GM21423 (cell line): ENCODE data around the gene RPS2.
"Not testable (repeated sequence)": the region's sequence is repeated elsewhere in the genome, so short reads cannot be mapped to it uniquely, and the experiment has no call there.

Source experiments
- ATAC-seq: cut with Tn5 transposase; IDR thresholded peaks from one replicate; pipeline ENCODE4 v1.9.1; 2021; ENCODE audit warnings: mild to moderate bottlenecking, moderate library complexity; ENCODE audit not compliant: unreplicated experiment

Gene RPS2

DNA sequence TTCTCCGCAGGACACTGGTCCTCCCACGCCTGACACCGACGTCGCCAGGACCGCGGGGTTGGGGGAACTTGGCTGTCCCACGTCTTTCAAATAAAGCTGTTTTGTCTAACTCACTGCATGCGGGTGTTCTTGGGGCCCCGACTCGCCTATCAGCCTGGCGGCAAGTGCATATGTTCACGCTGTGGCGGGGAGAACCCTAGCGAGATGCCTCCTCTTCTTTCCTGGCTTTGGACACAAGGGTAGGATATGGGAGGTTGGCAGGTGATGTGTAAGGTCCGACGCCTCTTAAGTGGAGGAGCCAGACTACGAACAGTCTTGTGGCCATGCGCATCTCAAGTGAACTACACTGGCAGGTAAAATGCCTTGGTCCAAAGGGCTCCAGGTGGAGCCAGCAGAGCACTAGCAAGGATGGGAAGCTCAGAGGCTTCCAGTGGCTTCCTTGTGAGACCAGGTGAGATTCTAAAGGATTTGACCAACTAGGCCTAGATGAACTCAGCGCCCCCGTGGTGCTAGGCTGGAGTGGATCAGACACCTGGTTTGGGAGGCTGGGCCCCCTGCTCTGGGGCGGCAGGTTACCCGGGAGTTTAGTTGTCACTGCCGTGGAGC is 873 bp upstream of the RPS2 start:
- ATAC-seq = no peak

DNA sequence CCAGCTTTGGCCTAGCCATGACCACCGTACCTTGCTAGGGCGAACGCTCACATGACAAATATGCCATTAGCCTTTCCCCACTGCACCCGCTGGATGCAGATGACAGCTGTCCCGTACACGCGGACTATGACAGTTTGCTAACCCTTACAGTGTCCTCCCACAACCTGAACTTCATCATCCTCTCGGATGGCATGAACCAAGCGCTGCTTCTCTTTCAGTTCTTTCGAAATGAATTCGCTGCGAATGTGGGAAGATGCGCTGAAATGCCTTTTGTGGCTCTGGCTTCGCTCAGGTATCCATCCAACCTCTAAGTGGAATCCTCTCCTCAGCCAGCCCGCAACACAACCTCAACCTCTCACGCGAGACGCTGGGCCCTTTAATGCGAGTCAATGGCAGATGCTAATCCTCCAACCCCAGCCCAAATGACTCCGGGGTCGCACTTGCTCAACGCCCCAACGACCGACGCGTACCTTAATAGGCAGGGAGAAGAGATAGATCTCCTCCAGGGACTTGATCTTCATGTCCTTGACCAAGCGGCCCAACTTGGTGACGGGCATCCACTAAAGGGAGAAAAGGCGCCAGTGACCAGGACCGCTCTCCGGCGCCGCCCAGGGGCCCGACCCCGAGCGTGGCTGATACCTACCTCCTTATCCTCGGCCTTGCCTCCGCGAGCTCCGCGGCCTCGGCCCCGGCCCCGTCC is 670 bp downstream of the RPS2 start:
- ATAC-seq = peak; percentile 4

DNA sequence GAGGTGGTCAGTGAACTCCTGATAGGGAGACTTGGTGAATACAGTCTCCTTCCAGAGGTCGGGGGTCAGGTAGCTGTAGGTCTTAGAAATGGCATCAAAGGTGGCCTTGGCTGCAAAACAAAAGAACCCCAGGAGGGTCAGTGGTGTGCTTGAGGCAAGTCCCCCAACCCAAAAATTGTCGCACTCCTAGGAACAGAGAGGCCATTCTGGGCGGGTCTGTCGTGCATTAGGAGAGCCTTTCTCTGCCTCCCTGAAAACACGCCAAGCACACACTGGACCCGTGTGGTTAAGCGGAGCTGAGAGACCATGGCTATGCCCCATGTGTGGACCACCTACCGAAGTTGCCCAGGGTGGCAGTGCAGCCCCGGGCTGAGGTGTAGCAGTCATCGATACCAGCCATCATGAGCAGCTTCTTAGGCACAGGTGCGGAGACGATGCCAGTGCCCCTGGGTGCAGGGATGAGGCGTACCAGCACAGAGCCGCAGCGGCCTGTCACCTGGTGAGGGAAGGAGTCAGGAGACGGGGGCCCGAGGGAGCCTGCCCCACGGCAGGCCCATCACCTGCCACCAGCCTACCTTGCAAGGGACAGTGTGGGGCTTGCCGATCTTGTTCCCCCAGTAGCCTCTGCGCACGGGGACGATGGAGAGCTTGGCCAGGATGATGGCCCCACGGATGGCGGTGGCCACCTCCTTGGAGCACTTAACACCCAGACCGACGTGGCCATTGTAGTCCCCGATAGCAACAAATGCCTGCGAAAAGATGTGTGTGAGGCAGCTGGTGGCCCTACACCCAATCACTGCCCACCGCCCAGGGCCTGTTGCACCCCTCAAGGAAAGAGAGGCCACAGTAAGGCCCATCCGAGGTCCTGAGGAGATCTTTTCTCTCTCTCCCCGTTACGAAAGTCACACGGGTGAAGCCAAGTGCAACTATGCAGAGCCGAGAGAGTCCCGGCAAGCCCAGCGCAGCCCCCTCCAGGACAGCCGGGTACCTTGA is 2.2 kb downstream of the RPS2 start:
- not testable (repeated sequence) for ATAC-seq

DNA sequence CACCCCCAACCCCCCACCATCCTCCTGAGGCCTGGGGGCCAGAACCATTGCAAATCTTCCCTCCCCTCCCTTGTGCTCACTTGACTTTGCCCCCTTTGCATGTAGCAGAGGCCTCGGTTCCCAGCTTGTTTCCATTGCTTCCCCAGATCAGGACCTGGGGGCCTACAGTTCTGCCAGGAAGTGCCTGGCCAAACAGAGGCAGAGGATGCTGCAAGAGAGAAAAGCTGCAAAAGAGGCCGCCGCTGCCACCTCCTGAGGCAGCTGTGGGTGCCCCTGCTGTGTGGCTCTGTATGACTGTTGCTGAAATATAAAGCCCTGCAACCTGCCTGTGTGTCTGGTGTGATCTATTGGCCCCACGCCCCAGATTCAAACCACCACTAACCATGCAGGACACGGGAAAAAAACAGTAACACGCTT is 3.0 kb downstream of the RPS2 start:
- ATAC-seq = no peak

DNA sequence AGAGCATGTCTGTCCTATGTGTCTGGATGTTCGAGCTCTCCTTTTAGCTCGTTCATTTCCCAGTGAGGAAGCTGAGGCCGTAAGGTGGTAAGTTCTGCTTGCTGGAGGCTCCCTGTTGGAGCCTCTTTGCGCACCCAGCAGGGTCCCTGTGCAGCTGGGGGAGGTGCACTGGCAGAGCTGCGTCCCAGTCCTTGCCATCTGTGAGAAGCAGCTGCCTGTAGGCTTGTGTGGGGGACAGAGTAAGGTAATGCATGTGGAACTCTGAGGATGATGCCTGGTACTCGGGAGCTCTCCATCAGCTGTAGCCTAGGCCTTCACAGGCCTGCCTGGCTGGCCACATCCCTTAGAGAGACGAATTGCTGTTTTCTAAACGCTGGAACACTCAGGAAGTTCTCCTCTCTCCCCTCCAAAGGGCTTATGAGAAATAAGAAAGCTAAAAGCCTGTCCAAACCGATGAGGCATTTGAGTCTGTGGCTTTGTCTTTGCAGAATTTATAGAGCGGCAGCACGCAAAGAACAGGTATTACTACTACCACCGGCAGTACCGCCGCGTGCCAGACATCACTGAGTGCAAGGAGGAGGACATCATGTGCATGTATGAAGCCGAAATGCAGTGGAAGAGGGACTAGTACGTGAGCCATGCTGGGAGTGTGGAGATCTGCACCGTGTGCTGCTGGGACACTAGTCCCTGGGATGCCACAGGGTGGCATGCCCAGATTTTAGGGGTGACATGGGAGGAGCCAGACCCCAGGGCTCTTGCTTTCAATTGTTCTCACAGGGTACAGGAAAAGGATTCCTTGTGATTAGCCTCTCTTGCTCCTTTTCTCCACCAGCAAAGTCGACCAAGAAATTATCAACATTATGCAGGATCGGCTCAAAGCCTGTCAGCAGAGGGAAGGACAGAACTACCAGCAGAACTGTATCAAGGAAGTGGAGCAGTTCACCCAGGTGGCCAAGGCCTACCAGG is 3.7 kb downstream of the RPS2 start:
- ATAC-seq = no peak

DNA sequence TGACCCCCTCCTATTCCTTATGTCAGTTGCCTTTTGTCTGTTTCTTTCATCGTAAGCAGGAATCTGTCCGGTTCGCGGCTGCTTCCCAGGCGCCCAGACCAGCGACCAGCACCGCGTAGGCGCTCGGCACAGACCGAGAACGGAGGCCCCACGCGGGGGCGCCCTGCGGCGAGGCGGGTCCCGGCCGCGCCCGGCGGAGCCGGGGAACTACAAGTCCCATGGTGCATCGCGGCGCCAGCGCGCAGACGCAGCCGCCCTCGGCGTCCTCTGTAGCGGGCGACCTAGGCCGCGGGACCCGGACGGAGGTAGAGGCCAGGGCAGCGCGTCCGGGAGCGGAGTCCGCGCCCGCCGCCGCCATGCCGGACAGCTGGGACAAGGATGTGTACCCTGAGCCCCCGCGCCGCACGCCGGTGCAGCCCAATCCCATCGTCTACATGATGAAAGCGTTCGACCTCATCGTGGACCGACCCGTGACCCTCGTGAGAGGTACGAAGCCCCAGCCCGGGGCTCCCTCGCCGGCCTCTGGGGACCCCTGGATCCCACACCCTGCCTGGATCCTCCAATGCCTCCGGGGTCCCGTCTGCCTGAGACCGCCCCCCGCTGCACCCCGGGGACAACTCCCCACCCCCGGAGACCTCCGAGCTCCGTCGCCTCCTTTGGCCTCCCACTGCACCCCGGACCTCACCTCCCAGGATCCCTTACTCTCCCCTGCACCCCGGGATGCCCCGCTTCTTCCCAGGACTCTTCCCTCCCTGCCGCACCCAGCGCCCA is 5.2 kb downstream of the RPS2 start, which contains the start of gene NDUFB10:
NDUFB10 (plus strand) TSS at position 270 of the 771 bp plus-strand sequence; CDS start at position 357, 87 bp downstream.
- peak; percentile 82 for ATAC-seq

DNA sequence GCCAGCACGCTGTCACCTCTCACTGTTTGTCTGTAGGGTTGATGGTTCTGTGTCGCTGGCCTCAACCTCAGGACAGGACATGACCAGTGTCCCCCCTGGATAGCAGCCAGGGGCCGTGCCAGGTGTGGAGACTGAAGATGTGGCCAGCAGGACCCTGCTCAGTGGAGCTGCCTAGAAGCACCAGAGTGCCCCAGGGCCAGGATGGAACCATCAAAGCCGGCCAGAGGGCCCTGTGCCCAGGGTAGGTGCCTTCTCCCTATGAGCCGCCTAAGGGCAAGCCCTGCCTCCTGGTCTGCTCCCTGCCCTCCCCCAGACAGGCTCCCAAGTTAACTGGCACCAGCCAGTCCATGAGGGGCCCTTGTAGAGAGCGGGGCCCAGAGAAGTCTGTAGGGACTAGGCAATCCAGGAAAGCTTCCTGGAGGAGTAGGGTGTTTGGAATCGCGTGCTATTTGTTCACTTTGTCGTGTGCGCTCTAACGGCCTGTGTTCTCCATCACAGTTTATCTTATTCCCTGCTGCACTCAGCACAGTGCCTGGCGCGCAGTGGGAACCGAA is 5.8 kb downstream of the RPS2 start:
- no peak for ATAC-seq

DNA sequence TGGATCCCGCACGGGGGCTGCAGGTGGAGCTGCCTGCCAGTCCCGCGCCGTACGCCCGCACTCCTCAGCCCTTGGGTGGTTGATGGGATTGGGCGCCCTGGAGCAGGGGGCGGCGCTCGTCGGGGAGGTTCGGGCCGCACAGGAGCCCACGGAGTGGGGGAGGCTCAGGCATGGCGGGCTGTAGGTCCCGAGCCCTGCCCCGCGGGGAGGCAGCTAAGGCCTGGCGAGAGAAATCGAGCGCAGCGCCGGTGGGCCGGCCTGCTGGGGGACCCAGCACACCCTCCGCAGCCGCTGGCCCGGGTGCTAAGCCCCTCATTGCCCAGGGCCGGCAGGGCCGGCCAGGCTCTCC is 6.5 kb downstream of the RPS2 start:
- ATAC-seq = not testable (repeated sequence)

DNA sequence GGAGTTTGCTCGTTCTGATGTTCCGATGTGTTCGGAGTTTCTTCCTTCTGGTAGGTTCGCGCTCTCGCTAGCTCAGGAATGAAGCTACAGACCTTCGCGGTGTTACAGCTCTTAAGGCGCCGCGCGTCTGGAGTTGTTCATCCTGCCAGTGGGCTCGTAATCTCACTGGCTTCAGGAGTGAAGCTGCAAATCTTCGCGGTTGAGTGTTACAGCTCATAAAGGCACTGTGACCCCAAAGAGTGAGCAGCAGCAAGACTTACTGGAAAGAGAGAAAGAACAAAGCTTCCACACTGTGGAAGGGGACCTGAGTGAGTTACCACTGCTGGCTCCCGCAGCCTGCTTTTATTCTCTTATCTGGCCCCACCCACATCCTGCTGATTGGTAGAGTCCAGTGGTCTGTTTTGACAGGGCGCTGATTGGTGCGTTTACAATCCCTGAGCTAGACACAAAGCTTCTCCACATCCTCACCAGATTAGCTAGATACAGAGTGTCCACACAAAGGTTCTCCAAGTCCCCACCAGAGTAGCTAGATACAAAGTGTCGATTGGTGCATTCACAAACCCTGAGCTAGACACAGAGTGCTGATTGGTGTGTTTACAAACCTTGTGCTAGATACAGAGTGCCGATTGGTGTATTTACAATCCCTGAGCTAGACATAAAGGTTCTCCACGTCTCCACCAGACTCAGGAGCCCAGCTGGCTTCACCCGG is 7.0 kb downstream of the RPS2 start:
- ATAC-seq = not testable (repeated sequence)

DNA sequence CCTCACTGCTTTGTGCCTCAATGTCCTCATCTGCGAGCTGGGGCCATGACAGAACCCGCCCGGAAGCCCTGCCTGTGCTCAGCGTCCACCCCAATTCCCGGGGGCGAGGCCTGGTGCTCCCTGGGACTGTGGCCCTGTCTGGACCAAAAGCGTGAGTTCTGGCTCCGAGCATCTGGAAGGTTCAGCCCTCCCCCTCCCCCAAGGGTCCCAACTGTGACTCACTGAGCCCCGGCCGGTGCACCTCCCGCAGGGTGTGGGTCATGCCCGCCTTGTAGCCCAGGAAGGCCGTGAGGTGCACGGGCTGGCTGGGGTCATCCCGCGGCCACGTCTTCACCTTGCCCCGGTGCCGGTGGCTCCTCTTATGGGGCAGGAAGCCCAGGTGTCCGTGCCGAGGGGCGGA is 10.9 kb downstream of the RPS2 start:
- ATAC-seq = no peak

DNA sequence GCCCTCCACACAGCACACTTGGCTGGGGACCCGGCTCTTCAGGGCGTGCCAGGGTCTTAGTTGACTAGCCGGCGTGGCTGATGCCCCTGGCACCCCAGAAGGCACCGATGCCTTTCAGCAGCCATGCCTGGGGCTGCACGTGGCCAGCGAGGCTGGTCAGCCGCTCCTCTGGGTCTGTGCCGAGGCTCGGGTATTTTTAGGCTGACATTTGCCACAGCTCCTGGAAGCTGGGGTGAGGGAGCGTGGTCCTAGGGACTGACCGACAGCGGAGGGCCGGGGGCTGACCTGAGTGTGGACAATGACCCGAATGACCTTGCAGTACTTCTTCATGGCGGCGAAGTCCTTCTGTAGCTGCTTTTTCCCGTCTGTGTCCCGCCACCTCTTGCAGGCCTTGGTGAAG is 14.1 kb downstream of the RPS2 start:
- no peak for ATAC-seq

DNA sequence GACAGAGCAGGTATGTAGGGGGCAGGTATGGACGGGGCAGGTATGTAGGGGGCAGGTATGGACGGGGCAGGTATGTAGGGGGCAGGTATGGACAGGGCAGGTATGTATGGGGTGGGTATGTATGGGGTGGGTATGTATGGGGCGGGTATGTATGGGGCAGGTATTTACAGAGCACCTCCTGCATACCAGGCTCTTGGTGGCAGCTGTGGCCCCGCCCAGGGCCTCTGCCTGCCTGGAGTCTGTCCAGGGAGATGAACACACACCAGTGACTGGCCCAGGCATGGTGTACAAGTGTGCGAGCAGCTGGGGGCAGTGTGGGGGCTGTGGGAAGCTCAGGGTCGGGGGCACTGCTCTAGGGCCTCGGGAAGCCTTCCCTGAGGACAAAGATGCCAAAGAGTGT is 14.6 kb downstream of the RPS2 start:
- no peak for ATAC-seq

DNA sequence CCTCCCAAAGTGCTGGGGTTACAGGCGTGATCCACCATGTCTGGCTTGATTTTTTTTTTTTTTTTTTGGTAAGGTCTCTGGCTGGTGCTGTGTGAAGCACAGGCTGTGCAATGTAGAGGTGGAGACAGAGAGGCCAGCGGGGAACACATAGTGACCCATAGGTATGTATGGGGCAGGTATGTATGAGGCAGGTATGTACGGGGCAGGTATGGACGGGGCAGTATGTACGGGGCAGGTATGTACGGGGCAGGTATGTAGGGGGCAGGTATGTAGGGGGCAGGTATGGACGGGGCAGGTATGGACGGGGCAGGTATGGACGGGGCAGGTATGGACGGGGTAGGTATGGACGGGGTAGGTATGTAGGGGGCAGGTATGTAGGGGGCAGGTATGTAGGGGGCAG is 15.1 kb downstream of the RPS2 start:
- no peak for ATAC-seq

DNA sequence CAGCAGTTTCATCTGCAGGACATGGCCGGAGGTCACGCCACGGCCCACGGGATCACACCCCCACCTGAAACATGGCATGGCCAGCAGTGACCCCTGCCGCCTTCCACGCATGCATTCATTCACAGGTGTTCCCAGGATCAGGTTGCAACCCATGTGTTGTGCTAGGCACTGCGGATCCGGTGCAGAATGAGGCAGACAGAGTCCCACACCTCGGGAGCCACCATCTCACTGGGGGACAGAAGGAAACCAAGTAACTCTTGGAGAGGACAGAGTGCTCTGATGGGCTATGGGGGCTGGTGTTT is 17.3 kb downstream of the RPS2 start:
- no peak for ATAC-seq

DNA sequence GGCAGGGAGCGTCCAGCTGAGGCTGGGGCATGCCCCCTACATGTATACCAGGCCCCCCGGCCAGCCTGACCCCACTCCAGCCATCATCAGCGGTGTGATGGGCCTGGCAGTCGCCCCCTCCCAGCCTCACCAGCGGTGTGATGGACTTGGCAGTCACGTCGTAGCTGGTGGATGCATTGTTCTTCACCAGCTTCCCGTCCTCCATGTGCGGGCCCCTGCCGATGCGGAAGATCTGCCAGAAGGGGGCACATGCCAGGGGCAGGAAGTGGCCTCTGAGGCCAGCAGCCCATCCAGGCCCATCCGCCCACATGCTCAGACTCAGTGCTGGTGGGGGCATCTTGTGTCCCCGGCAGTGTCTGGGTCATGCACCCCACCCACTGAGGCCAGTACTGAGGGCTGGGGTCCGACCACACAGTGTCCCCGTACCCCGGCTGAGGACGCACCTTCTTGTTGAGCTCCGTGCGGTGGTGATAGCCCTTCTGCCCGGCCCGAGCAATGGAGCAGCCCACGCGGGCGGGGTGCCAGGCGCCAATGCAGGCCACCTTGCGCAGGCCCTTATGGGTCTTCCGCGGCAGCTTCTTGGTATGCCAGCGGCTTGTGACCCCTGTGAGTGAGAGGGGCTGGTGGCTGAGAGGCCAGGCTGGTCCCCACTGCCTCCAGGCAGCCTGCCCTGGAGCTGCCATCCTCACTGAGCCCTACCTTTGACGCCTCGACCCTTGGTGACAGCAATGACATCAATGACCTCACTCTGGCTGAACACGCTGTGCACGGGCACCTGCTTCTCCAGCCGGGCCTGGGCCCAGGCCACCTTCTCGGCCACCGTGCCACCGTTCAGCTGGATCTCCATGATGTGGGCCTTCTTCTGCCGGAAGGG is 17.9 kb downstream of the RPS2 start:
- no peak for ATAC-seq

DNA sequence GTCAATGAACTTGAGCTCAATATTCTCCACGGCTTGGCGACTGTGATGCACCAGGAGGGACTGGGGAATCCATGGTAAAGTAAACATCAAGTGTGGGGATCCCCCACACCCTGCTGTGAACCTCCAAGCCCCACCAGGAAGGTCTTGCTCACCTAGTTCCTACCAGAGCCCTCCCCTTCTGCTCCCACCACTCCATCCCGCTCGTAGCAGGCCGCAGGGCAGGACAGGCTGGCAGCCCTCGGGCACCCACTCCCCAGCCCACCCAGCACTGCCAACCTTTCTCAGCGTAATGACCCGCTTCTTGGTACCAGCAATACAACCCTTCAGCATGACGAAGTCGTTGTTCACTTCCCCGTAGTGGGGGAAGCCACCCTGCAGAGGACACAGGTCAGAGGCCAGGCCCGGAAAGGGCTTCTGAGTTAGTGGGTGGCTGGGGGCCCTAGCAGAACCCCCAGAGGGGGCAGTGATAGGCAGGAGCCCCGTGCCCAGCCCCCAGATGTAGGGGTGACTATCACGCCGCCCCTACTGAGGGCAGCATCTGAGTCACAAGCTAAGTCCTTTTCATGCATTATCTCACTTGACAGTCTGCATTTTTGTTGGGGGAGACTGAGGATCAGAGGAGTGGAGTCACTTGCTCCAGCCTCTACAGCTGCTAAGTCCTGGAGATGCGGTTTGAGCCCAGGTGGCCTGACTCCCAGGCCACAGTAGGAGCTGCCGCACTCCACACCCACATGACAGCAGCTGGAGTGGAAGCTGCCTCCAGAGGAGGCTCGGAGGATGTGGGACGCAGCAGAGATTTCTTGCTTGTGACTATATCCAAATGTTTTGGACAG is 18.9 kb downstream of the RPS2 start:
- no peak for ATAC-seq

DNA sequence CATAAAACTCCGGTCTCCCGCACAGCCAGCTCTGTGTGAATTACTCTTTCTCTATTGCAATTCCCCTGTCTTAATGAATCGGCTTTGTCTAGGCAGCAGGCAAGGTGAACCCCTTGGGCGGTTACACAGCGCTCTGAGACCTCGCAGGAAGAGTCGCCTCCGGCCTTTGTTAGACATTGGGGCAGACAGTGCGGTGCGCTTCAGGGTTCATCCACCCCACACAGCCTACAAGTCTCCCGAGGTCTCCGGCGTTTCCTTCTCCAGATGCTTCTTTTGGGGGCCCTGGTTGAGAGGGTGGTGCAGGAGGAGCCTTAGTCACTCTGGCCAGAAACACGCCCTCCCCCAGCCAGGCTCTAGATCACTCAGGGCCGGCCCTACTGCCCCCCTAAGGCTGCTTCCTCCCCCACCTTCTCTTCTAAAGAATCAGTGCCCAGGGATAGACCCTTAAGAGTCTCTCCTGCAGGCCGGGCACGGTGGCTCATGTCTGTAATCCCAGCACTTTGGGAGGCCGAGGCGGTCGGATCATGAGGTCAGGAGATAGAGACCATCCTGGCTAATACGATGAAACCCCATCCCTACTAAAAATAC is 19.9 kb downstream of the RPS2 start:
- no peak for ATAC-seq
